ENCODE measurements around the gene OLFM2.

GRCh38 chr19:9871626-9872338, 64.5 kb downstream of the OLFM2 start:
- TF ChIP-seq POLR2A (IDR thresholded peaks at IDR 0.05; ENCODE audit: low read depth, low read length) (no peak), POLR2AphosphoS5 (IDR thresholded peaks at IDR 0.05; ENCODE audit: low read depth, low read length) (no peak), TAF1 (IDR thresholded peaks at IDR 0.05; ENCODE audit: low read depth, low read length) (no peak)

All from GM12891 (cell line).